H1 (cell line): ENCODE measurements around the gene TBC1D13. TPM values are rescaled to one million over a fixed set of nuclear protein-coding genes. Genes with fewer than 3 reads are reported as not detected.
A peak's percentile ranks its signal among the peaks of the same experiment; 100 is the strongest.

Experiments used
- CTCF ChIA-PET: fragments of 300-600 bp; sonication (Branson Sonifier 250); formaldehyde crosslinking; loops from one replicate; lab custom pipeline; 2021; ENCODE audit not compliant: partially characterized antibody; lab: Charles Lee
- POLR2A ChIA-PET: fragments of 300-600 bp; sonication (Branson Sonifier 250); formaldehyde crosslinking; loops from one replicate; lab custom pipeline; 2021; ENCODE audit warnings: inconsistent platforms; ENCODE audit not compliant: partially characterized antibody; lab: Charles Lee
- DNase-seq, 2 experiments: peaks; one replicate each; pipeline versions ENCODE4 v3.0.0 to v3.0.0-alpha.2; 2010 to 2022; ENCODE audit warnings: low spot score in 2 of 2, low read depth in 1 of 2, mixed read lengths in 1 of 2
- FAIRE-seq: peaks from 2 replicates; lab custom pipeline; 2011; peaks lifted over from hg19 to GRCh38; lab: Jason Lieb, UNC
- H2AFZ ChIP-seq: 2 replicates; pipeline ENCODE4 v1.8.1; 2012; ENCODE audit warnings: low read length, inconsistent platforms
- H2AK5ac ChIP-seq: 2 replicates; pipeline ENCODE4 v1.6.1; 2013; ENCODE audit warnings: low read depth, low read length
- H2BK120ac ChIP-seq: replicated peaks from 2 replicates; pipeline ENCODE3; 2013; ENCODE audit warnings: low read depth, low read length, inconsistent platforms
- H2BK12ac ChIP-seq: 2 replicates; pipeline ENCODE4 v1.6.1; 2013; ENCODE audit warnings: low read depth, low read length
- H2BK15ac ChIP-seq: 2 replicates; pipeline ENCODE4 v1.6.1; 2013; ENCODE audit warnings: low read length
- H2BK20ac ChIP-seq: 2 replicates; pipeline ENCODE4 v1.6.1; 2013; ENCODE audit warnings: low read length
- H2BK5ac ChIP-seq: 2 replicates; pipeline ENCODE4 v1.6.1; 2013; ENCODE audit warnings: low read depth, low read length
- H3K14ac ChIP-seq: 2 replicates; pipeline ENCODE4 v1.6.1; 2013; ENCODE audit warnings: inconsistent platforms; ENCODE audit not compliant: insufficient read length
- H3K18ac ChIP-seq: 2 replicates; pipeline ENCODE4 v1.6.1; 2013; ENCODE audit warnings: low read length; ENCODE audit errors: extremely low read depth
- H3K23ac ChIP-seq: 2 replicates; pipeline ENCODE4 v1.6.1; 2013; ENCODE audit warnings: inconsistent platforms; ENCODE audit not compliant: insufficient read length
- H3K23me2 ChIP-seq: 2 replicates; pipeline ENCODE4 v1.6.1; 2013; ENCODE audit warnings: low read depth, low read length
- H3K27ac ChIP-seq: 2 replicates; pipeline ENCODE4 v1.6.1; 2011; ENCODE audit warnings: low read depth, low read length, inconsistent platforms
- H3K27me3 ChIP-seq, 4 experiments: replicated peaks in 1 of 4; 1 replicate in 1 of 4; 2 replicates in 3 of 4; pipeline versions ENCODE4 v1.6.1 to v1.8.1; 2011 to 2013; ENCODE audit warnings: low read length in 3 of 4, mild to moderate bottlenecking in 3 of 4, inconsistent platforms in 2 of 4, mixed read lengths in 2 of 4, moderate library complexity in 1 of 4; ENCODE audit not compliant: control insufficient read depth in 3 of 4, insufficient read depth in 3 of 4; ENCODE audit errors: extremely low read depth in 1 of 4
- H3K36me3 ChIP-seq, 4 experiments: 2 replicates each; pipeline versions ENCODE4 v1.6.1 to v1.8.1; 2011 to 2013; ENCODE audit warnings: mild to moderate bottlenecking in 4 of 4, low read length in 3 of 4, moderate library complexity in 2 of 4, control low read depth in 1 of 4, inconsistent platforms in 1 of 4; ENCODE audit not compliant: insufficient read depth in 4 of 4, control insufficient read depth in 2 of 4
- H3K4ac ChIP-seq: replicated peaks from 2 replicates; pipeline ENCODE3; 2013; ENCODE audit warnings: low read length, low read depth, mixed read lengths, inconsistent platforms; ENCODE audit not compliant: insufficient read length
- H3K4me1 ChIP-seq, 4 experiments: replicated peaks in 1 of 4; 1 replicate in 1 of 4; 2 replicates in 3 of 4; pipeline versions ENCODE4 v1.6.1 to v1.8.1; 2011 to 2013; ENCODE audit warnings: low read length in 3 of 4, inconsistent platforms in 2 of 4, mixed read lengths in 1 of 4; ENCODE audit not compliant: insufficient read depth in 4 of 4, control insufficient read depth in 3 of 4
- H3K4me2 ChIP-seq, 2 experiments: 2 replicates each; pipeline versions ENCODE4 v1.6.1 to v1.8.1; 2011 to 2013; ENCODE audit warnings: low read depth in 2 of 2, low read length in 2 of 2, control low read depth in 1 of 2, inconsistent platforms in 1 of 2, mild to moderate bottlenecking in 1 of 2; ENCODE audit not compliant: insufficient read depth in 1 of 2
- H3K4me3 ChIP-seq, 4 experiments: fragments of 200-600, 300-600 bp in 1 of 4; sonication (generic), shearing (Covaris generic), sonication (Bioruptor Twin) in 1 of 4; 2 replicates each; pipeline versions ENCODE4 v1.5.1 to v1.8.1; 2011 to 2016; ENCODE audit warnings: low read length in 4 of 4, low read depth in 3 of 4, control low read depth in 2 of 4, inconsistent platforms in 2 of 4, mild to moderate bottlenecking in 2 of 4, mixed read lengths in 1 of 4, moderate library complexity in 1 of 4; ENCODE audit not compliant: insufficient read depth in 2 of 4; ENCODE audit errors: extremely low read depth in 1 of 4
- H3K56ac ChIP-seq: replicated peaks from 2 replicates; pipeline ENCODE3; 2013; ENCODE audit warnings: low read depth, mild to moderate bottlenecking, mixed read lengths, low read length, inconsistent platforms; ENCODE audit not compliant: insufficient read length
- H3K79me1 ChIP-seq: 2 replicates; pipeline ENCODE4 v1.6.1; 2013; ENCODE audit warnings: low read depth, low read length, control low read depth
- H3K79me2 ChIP-seq, 2 experiments: 2 replicates each; pipeline versions ENCODE4 v1.6.1 to v1.8.1; 2012 to 2013; ENCODE audit warnings: low read length in 2 of 2, mild to moderate bottlenecking in 2 of 2, inconsistent platforms in 1 of 2; ENCODE audit not compliant: insufficient read depth in 2 of 2, control insufficient read depth in 1 of 2
- H3K9ac ChIP-seq, 4 experiments: replicated peaks in 1 of 4; 1 replicate in 1 of 4; 2 replicates in 3 of 4; pipeline versions ENCODE4 v1.6.1 to v1.8.1; 2011 to 2013; ENCODE audit warnings: low read depth in 3 of 4, low read length in 3 of 4, control low read depth in 2 of 4, mild to moderate bottlenecking in 2 of 4, moderate library complexity in 2 of 4, inconsistent platforms in 1 of 4; ENCODE audit errors: extremely low read depth in 1 of 4
- H3K9me3 ChIP-seq, 2 experiments: 2 replicates each; pipeline versions ENCODE4 v1.6.1 to v1.8.1; 2012 to 2013; ENCODE audit warnings: mild to moderate bottlenecking in 2 of 2, moderate library complexity in 2 of 2, control low read depth in 1 of 2, inconsistent platforms in 1 of 2, low read depth in 1 of 2, low read length in 1 of 2, mixed read lengths in 1 of 2; ENCODE audit not compliant: insufficient read depth in 2 of 2
- H4K20me1 ChIP-seq, 2 experiments: replicated peaks in 1 of 2; 2 replicates each; pipeline versions ENCODE3 to v1.8.1; 2011 to 2013; ENCODE audit warnings: inconsistent platforms in 2 of 2, low read length in 2 of 2, mild to moderate bottlenecking in 1 of 2; ENCODE audit not compliant: insufficient read depth in 2 of 2, control insufficient read depth in 1 of 2
- H4K5ac ChIP-seq: 2 replicates; pipeline ENCODE4 v1.6.1; 2013; ENCODE audit warnings: low read length, low read depth, mixed read lengths, inconsistent platforms; ENCODE audit not compliant: insufficient read length
- H4K8ac ChIP-seq: 2 replicates; pipeline ENCODE4 v1.8.0; 2013; ENCODE audit warnings: mild to moderate bottlenecking, moderate library complexity, low read length, inconsistent platforms; ENCODE audit not compliant: insufficient read depth; ENCODE audit errors: extremely low read depth
- H4K91ac ChIP-seq: replicated peaks from 2 replicates; pipeline ENCODE3; 2013; ENCODE audit warnings: low read length, mixed read lengths, inconsistent platforms; ENCODE audit not compliant: insufficient read length
- ASH2L ChIP-seq: fragments of 200-600, 300-600 bp; sonication (generic); IDR thresholded peaks from one replicate; pipeline ENCODE4 v1.7.1; 2017; ENCODE audit warnings: low read length
- CBX8 ChIP-seq: fragments of 300-800, 300-1000 bp; sonication (generic); IDR thresholded peaks from 2 replicates; pipeline ENCODE4 v1.7.1; 2016; ENCODE audit warnings: low read depth, low read length, borderline replicate concordance
- SIN3A ChIP-seq, 2 experiments: IDR thresholded peaks in 1 of 2; conservative IDR thresholded peaks in 1 of 2; 2 replicates each; pipeline ENCODE4 v1.6.1; 2011 to 2012; ENCODE audit warnings: low read length in 2 of 2, improper control_type of control experiment in 1 of 2, low read depth in 1 of 2, mild to moderate bottlenecking in 1 of 2
- SRF ChIP-seq: IDR thresholded peaks from 2 replicates; pipeline ENCODE4 v1.6.1; 2011; ENCODE audit warnings: mild to moderate bottlenecking, low read depth, low read length, moderate library complexity
- TEAD4 ChIP-seq: IDR thresholded peaks from 2 replicates; pipeline ENCODE4 v1.6.1; 2012; ENCODE audit warnings: low read depth, low read length, inconsistent platforms, mixed read lengths
- WGBS, 2 experiments: shearing (Covaris generic) in 1 of 2; methylation state at CpG; one replicate each; pipeline versions ENCODE4 v1.1.6 to v1.1.7; 2013 to 2015; ENCODE audit warnings: low lambda C conversion rate in 2 of 2, mixed read lengths in 2 of 2, inconsistent platforms in 1 of 2, low coverage in 1 of 2, missing lambda C conversion rate in 1 of 2; ENCODE audit not compliant: insufficient replicate concordance in 2 of 2, insufficient coverage in 1 of 2, insufficient read length in 1 of 2; ENCODE audit errors: extremely low coverage in 1 of 2, missing lambda C conversion rate in 1 of 2; 5-methylcytosine and 5-hydroxymethylcytosine counted together
- polyA plus RNA-seq, 7 experiments: library from polyadenylated mRNA; depleted of rRNA in 3 of 7; stranded (reverse) in 5 of 7; unstranded in 2 of 7; fragments of >200 nt in 5 of 7; fragments of 200-250 nt in 2 of 7; gene quantifications; 1 replicate in 5 of 7; 2 replicates in 1 of 7; 4 replicates in 1 of 7; pipeline versions ENCODE4 v1.2.1 to v1.2.3, GENCODE V29; 2011 to 2013; ENCODE audit warnings: missing spikeins in 2 of 7, mixed read lengths in 2 of 7
- total RNA-seq: library from RNA; stranded (reverse); fragmentation: NEBNext Ultra II Directional; extraction: Animal tissue kit (Norgen Biotek cat#: 25700); gene quantifications from 2 replicates; pipeline ENCODE4 v1.2.1, GENCODE V29; 2021
- TF ChIP-seq, protein P1 (sequence below): IDR thresholded peaks from 2 replicates; pipeline ENCODE4 v1.6.1; 2012; ENCODE audit warnings: inconsistent platforms

The TBC1D13 gene
- total and polyA plus RNA-seq, 2 of the 8 experiments (the other 6 are each of a cell fraction or from before 2014, with no cell fraction given): 21.3 to 24.7 TPM

DNA sequence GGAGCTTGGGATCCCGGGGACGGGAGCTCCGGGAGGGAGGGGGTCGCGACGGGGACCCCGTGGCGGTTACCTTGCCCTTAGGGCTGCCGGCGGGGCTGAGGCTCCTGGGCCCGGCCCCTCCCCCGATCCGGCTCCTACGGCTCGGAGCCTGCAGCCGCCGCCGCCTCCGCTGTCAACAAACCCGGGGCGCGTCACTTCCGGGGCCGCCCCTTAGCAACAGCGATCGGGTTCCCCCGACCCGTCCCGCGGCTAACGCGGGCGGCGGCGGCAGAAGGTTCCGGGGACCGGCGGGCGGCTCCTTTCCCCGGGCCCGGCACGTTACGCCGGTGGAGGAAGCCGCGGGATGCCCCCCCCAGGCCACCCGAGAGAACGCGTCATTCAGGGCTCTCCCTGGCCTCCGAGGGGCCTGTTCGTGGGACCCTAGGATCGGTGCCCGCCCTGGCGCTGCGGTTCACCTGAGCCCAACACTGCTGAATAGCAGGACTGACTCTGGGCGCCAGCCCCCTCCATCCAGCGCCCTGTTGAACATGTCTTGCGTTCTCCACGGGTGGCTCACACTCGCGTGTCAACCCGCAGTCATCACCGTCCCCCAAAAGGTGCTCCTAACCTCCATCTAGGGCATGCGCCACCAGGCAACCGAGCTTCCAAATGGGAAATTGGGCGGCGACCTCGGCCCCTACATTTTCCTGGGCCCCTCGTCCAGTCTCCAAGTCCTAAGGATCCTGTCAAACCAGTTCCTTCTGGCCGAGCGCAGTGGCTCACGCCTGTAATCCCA is 15.1 kb upstream of the TBC1D13 start, which contains the start of gene ZER1:
Gene ZER1 (minus strand): TSS at position 183 of the 775 bp plus-strand sequence. CDS start 16,362 bp downstream, outside the sequence.
- Histone ChIP-seq H2BK20ac (peak within 1 kb of the TSS; percentile 90; the same call in 1 of the 2 replicates), H3K9me3 (no peaks in the 10 kb centered on the region), H4K5ac (peak within 1 kb of the TSS; percentile 81), H3K23ac (no peak within 1 kb of the TSS), H2BK12ac (peak within 1 kb of the TSS; percentile 90), H4K8ac (peak within 1 kb of the TSS; percentile 93; the same call in 1 of the 2 replicates), H2BK120ac (no peak within 1 kb of the TSS), H3K4me1 (peaks cover 0 to 3% (median 1%) of the 10 kb centered on the region in 4 experiments; a peak in 3 of 7 replicates), H3K4me2 (peak within 1 kb of the TSS; percentile 85 to 98), H3K23me2 (peaks cover 12% of the 10 kb centered on the region; the same call in 1 of the 2 replicates), H3K79me1 (peaks cover 3% of the 10 kb centered on the region; the same call in 1 of the 2 replicates), H3K9ac (peak within 1 kb of the TSS; percentile 86 to 95 (median 88)), H3K36me3 (no peaks in the 10 kb centered on the region; a peak in 1 of 8 replicates), H3K4ac (peak within 1 kb of the TSS; percentile 85), H2AFZ (peak within 1 kb of the TSS; percentile 96), H3K4me3 (peak within 1 kb of the TSS; percentile 75 to 97 (median 90)), H2AK5ac (peak within 1 kb of the TSS; percentile 53; the same call in 1 of the 2 replicates), H3K56ac (peak within 1 kb of the TSS; percentile 19), H3K27me3 (no peaks in the 10 kb centered on the region), H3K27ac (peak within 1 kb of the TSS; percentile 85), H2BK5ac (peak within 1 kb of the TSS; percentile 92), H3K79me2 (peaks cover 0 to 12% of the 10 kb centered on the region in 2 experiments; a peak in 2 of 4 replicates), H3K18ac (peak within 1 kb of the TSS; percentile 60), H3K14ac (no peak within 1 kb of the TSS), H2BK15ac (no peak within 1 kb of the TSS), H4K91ac (no peak within 1 kb of the TSS), H4K20me1 (peaks cover 0 to 3% of the 10 kb centered on the region in 2 experiments)
- DNase-seq (peak; percentile 53 to 97), FAIRE-seq (no peak)
- ChIA-PET POLR2A (interaction anchor here (0.5 to 3.4 kb wide), 16 partner anchors 10 to 411 kb away, joined by 3 to 20 read pairs (median 4); partner anchors contain the start of genes ENDOG and ZDHHC12), CTCF (interaction anchor here (0.6 to 3.4 kb wide), 13 partner anchors 9 to 768 kb away, joined by 3 to 18 read pairs (median 4); partner anchors contain the start of genes ENDOG, SH3GLB2 and TBC1D13)
- WGBS, 2 experiments: 5% methylated on average over 30 of the region's 72 CpGs; no CpG with 5 or more reads in 1 of the 2 experiments
- no peak for TF ChIP-seq TEAD4
- TF ChIP-seq CBX8: no peak
- TF ChIP-seq SIN3A (conservative IDR thresholded peaks at IDR 0.05 in 1 of 2, IDR thresholded peaks at IDR 0.05 in 1 of 2; ENCODE audit: low read depth in 1 of 2, low read length in 2 of 2): peak; percentile 68 to 71; a peak in 2 of 4 replicates
- TF ChIP-seq, protein P1, sequence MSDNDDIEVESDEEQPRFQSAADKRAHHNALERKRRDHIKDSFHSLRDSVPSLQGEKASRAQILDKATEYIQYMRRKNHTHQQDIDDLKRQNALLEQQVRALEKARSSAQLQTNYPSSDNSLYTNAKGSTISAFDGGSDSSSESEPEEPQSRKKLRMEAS: peak; percentile 48; the same call in 1 of the 2 replicates
- peak; percentile 40 for TF ChIP-seq SRF
- peak; percentile 77 for TF ChIP-seq ASH2L
